ENCODE results near the gene SAMD4B.

SAMD4B gene

GRCh38 chr19:39426170-39426569, 83.9 kb downstream of the SAMD4B start:
- Histone ChIP-seq H3K27me3 (ENCODE audit: insufficient read depth, poor library complexity, severe bottlenecking) (no peaks in the 10 kb centered on the region), H3K9me3 (ENCODE audit: severe bottlenecking) (no peaks in the 10 kb centered on the region), H3K36me3 (ENCODE audit: low read depth) (peaks cover 22% of the 10 kb centered on the region), H3K4me3 (ENCODE audit: severe bottlenecking) (no peak overlapping the region), H3K27ac (ENCODE audit: poor library complexity, severe bottlenecking) (no peak overlapping the region), H3K4me1 (ENCODE audit: insufficient read depth, poor library complexity, severe bottlenecking) (peaks cover 6% of the 10 kb centered on the region)
- ATAC-seq (ENCODE audit: low read depth) (no peak), DNase-seq (ENCODE audit: low spot score) (no peak)
- TF ChIP-seq CTCF (IDR thresholded peaks at IDR 0.05; ENCODE audit: poor library complexity, severe bottlenecking): no peak

GRCh38 chr19:39427707-39428106, 85.5 kb downstream of the SAMD4B start:
- Histone ChIP-seq H3K27me3 (ENCODE audit: insufficient read depth, poor library complexity, severe bottlenecking) (no peaks in the 10 kb centered on the region), H3K36me3 (ENCODE audit: low read depth) (peaks cover 17% of the 10 kb centered on the region), H3K4me1 (ENCODE audit: insufficient read depth, poor library complexity, severe bottlenecking) (peaks cover 9% of the 10 kb centered on the region), H3K9me3 (ENCODE audit: severe bottlenecking) (no peaks in the 10 kb centered on the region), H3K4me3 (ENCODE audit: severe bottlenecking) (no peak overlapping the region), H3K27ac (ENCODE audit: poor library complexity, severe bottlenecking) (no peak overlapping the region)
- ATAC-seq (ENCODE audit: low read depth) (no peak), DNase-seq (ENCODE audit: low spot score) (no peak)
- TF ChIP-seq CTCF (IDR thresholded peaks at IDR 0.05; ENCODE audit: poor library complexity, severe bottlenecking): no peak

- no peaks in the 10 kb centered on the region for H3K27me3 ChIP-seq (ENCODE audit: insufficient read depth, poor library complexity, severe bottlenecking)
- no peak for DNase-seq (ENCODE audit: low spot score)
- H3K27ac ChIP-seq (ENCODE audit: poor library complexity, severe bottlenecking): peak overlapping the region; percentile 19
- peaks cover 22% of the 10 kb centered on the region for H3K36me3 ChIP-seq (ENCODE audit: low read depth)
- H3K4me3 ChIP-seq (ENCODE audit: severe bottlenecking): no peak overlapping the region
- no peaks in the 10 kb centered on the region for H3K9me3 ChIP-seq (ENCODE audit: severe bottlenecking)
- peaks cover 9% of the 10 kb centered on the region for H3K4me1 ChIP-seq (ENCODE audit: insufficient read depth, poor library complexity, severe bottlenecking)
- ATAC-seq (ENCODE audit: low read depth): peak; percentile 7; the same call in 2 of the 3 replicates
- TF ChIP-seq CTCF (IDR thresholded peaks at IDR 0.05; ENCODE audit: poor library complexity, severe bottlenecking): no peak
These were observed 86.3 kb downstream of the SAMD4B start for GRCh38 chr19:39428283-39429112.

- peak overlapping the region; percentile 72 for H3K27ac ChIP-seq (ENCODE audit: poor library complexity, severe bottlenecking)
- peaks cover 38% of the 10 kb centered on the region for H3K36me3 ChIP-seq (ENCODE audit: low read depth)
- ATAC-seq (ENCODE audit: low read depth) (peak; percentile 66), DNase-seq (ENCODE audit: low spot score) (no peak)
- no peak overlapping the region for H3K4me3 ChIP-seq (ENCODE audit: severe bottlenecking)
- H3K27me3 ChIP-seq (ENCODE audit: insufficient read depth, poor library complexity, severe bottlenecking): no peaks in the 10 kb centered on the region
- H3K9me3 ChIP-seq (ENCODE audit: severe bottlenecking): no peaks in the 10 kb centered on the region
- TF ChIP-seq CTCF (IDR thresholded peaks at IDR 0.05; ENCODE audit: poor library complexity, severe bottlenecking): no peak
- peaks cover 18% of the 10 kb centered on the region for H3K4me1 ChIP-seq (ENCODE audit: insufficient read depth, poor library complexity, severe bottlenecking)
These were observed 88.7 kb downstream of the SAMD4B start for GRCh38 chr19:39430675-39431593.
